HG03045 (cell line): ENCODE data around the gene AQP6.

Source experiments
- ATAC-seq: cut with Tn5 transposase; IDR thresholded peaks from one replicate; pipeline ENCODE4 v1.9.1; 2021; ENCODE audit warnings: mild to moderate bottlenecking, moderate library complexity; ENCODE audit not compliant: unreplicated experiment

The AQP6 gene, protein sequence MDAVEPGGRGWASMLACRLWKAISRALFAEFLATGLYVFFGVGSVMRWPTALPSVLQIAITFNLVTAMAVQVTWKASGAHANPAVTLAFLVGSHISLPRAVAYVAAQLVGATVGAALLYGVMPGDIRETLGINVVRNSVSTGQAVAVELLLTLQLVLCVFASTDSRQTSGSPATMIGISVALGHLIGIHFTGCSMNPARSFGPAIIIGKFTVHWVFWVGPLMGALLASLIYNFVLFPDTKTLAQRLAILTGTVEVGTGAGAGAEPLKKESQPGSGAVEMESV

DNA sequence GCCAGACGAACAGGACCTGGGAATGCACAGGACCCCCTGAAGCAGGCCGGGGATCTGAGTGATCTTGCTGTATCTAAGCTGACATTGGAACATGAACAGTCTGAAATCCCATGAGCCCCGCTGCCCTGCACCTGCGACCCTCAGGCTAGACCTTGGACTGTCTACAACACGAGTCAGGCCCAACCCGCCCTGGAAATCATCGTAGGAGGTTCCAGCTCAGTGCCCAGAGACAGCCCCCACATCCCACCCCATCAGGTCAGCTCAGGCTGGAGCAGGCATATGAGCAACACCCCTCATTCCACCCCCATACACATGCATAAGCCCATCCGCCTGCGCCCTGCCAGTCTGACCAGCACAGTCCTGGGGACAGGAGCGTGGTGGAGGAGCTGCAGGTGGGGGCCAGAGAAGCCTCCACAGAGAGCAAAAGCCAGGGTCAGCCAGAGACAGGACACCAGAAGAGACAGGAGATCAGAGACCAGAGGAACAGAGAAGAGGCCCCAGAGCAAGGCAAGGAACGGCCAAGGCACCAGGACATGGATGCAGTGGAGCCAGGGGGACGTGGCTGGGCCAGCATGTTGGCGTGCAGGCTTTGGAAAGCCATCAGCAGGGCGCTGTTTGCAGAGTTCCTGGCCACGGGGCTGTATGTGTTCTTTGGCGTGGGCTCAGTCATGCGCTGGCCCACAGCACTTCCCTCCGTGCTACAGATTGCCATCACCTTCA is at the start of gene AQP6:
TSS of gene AQP6 (plus strand) at position 307 of the 720 bp plus-strand sequence. CDS start at position 534, 227 bp downstream.
- no peak for ATAC-seq

DNA sequence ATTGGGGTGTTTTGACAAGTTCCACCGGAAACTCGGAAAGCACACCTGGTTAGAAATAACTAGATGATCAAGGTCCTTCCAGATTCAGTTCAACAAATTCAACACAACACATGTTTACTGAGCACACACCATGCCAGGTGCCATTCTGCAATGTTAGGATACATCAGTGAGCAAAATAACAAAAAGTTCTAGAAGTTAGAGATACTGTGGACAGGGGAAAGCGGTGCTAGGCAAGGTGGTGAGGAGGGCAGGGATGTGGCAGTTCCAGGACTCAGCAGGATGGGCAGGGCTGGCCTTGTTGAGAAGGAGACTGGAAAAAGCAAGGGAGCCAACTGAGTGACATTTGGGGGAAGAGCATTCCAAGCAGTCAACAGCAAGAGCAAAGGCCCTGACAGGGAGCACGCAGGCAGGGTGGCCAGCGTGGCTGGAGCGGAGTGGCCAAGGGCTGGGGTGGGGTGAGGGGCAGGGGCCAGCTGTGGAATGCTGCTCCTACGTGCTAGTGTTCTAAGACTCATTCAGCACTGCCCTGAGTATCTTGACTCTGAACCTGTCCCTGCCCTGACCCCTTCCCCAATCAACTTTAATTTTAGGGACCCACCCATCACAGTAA is 49.6 kb upstream of the AQP6 start:
- no peak for ATAC-seq

DNA sequence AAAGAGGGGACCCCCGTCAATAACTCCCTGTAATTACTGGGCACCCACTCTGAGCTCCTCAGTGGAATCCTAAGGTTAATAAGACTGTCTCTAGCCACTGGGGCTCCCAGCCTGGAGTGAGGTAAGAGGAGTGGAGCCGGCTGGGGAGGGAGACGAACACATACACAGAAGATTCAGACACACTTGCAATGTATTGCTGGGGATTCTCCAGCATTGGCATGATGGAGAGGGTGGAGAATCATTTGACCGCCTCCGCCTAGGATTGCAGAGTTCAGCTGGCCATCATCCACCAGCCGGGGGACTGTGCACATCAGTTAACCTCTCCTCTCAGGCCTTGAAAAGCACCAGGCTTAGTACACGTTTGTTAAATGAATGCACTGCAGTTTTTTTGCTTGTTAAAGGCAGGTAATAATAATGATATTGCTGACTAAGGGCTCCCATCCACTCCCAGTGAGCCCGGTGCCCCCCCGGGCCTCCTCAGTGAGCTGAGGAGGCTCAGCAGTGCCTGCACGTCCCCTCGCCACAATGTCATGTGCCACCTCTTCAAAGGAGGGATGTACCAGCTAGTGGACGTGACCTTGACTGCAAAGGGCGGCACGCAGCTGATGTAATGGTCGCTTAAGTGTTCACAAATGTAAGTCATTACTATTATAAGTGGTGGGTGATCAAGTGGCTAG is 48.7 kb upstream of the AQP6 start:
- no peak for ATAC-seq

DNA sequence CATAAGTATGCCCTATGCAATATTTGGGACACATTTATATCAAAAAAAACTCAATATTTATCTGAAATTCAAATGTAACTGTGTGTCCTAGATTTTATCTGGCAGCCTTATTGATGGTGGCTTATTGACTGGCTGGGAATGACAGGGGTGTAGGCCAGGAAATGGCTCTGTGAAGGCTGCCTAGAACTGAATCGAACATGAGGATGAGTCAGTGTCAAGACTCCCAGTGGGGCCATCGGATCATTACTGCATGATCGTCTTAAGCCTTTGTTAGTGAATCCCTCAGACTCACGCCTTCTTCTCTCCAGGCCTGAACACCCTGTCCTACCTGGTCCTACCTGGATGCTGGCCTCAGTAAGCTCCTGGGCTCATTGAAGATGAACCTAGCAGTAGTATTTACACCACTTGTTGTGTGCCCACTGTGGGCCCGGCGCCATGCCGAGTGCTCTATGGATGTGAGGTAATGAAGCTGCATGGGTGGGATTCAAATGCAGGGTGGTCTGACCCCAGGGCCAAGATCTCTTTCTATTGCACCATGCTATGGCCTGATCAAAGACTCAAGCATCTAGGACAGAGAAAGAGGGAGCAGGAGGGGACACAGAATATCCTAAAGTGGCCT is 48.0 kb upstream of the AQP6 start:
- ATAC-seq, result no peak

DNA sequence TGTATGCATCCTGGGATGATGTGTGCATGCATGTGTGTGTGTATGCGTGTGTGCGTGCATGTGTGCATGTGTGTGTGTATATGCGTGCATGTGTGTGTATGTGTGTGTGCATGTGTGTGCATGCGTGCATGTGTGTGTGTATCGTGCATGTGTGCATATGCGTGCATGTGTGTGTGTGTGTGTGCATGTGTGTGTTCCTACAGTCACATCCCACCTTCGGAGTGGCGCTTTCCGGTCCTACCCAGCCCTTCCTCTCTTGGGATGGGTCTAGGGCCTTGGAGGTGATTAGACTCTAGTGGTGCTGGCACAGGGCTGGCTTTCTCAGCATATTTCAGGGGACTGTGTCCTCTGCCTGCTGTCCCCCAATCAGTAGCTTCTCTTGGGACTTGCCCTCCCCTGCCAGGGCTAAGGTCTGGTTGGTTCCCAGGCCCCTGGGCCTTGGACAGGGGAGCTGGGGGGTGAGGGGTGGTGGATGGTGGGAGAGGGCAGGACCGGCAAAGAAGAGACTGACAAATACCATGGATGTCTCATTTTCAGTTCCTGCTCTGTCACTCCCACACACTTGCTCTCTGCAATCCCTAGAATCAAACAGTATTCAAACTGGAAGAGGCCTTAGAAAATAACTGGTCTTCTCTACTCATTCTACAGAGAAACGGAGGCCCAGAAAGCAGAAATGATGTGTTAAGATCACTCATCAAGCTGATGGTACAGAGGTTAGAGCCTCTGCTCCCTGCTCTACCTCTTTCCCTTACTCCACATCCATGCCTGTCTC is 47.1 kb upstream of the AQP6 start:
- no peak for ATAC-seq

DNA sequence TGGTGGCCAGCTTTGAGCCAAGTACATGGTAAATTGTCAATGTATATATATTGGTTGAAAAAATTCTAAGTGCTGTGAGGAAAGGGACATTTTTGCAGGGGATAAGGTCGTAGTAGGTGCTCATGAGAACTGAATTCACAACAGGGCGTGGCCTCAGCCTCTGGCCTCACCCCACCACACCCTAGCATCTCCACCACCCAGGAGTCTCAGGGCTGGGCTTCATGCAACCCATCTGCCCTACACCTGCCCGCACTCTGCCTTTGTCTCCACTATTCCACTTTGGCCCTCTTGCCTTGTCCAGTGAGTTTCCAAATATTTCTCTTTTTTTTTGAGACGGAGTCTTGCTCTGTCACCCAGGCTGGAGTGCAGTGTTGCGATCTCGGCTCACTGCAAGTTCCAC is 44.3 kb upstream of the AQP6 start:
- ATAC-seq, result no peak

DNA sequence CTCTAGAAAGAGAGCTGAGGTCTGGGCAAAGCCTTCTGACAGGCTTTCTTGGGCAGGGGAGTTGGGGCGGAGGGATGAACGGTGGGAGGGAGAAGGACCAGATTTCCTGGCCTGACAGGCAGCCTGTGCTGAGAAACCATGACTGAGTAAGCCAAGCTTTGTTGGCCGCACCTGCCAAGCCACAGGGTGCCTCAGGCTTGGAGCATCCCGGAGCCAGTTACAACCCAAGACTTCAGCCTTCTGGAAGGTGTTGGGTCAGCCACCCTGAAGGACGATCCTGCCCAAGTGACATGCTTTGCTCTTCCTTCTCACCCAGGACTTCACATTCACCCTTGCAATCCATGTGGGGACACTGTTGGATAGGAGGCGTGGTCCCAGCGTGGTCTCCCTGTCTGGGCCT is 43.2 kb upstream of the AQP6 start:
- ATAC-seq, result no peak

DNA sequence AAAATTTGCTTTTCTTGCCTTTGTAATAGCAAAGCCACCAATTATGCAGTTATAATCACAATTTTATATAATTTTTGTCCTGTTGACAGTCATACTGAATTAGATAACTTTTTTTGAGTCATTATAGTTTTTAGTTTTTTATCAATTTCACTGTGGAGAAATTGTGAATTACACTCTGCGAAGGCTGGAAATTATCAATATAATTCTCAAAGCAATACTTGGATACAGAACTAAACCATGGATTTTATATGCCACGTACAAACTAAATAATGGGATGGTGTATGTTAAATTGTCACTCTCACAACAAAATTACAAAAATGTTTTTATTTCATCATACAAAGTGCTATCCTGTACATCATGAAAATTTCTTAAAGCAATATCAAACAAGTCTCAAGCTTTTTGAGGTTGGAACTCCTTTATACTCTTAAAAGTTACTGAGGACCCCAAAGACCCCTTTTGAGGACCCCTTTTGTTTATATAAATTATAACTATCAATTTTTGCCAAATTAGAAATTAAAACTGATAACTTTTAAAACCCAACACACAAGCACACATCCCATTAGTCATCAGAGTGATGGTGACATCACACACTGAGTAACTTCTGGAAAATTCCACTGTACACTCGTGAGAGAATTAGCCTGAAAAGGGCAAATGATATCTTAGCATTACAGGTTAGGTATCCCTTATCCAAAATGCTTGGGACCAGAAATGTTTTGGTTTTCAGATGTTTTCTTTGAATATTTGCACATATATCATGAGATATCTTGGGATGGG is 42.0 kb upstream of the AQP6 start:
- ATAC-seq, result no peak

DNA sequence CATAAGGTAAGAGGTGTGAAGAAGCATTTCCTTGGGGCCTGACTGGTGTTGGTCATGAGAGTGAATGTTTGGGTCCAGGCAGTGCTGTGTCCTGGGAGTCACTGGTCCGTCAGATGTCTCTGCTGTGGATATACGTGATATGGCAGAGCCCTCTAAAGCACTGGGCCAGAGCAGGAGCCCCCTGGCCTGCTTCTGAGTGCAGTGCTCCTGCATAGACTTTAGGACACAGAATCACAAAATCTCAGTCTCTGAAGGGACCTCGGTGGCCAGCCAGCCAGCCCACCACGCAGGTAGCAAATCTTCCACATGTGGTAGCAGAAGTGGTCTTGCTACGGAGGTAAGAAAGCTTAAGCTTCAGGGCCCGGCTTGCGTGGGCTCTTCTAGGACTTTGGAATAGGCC is 40.7 kb upstream of the AQP6 start:
- no peak for ATAC-seq

DNA sequence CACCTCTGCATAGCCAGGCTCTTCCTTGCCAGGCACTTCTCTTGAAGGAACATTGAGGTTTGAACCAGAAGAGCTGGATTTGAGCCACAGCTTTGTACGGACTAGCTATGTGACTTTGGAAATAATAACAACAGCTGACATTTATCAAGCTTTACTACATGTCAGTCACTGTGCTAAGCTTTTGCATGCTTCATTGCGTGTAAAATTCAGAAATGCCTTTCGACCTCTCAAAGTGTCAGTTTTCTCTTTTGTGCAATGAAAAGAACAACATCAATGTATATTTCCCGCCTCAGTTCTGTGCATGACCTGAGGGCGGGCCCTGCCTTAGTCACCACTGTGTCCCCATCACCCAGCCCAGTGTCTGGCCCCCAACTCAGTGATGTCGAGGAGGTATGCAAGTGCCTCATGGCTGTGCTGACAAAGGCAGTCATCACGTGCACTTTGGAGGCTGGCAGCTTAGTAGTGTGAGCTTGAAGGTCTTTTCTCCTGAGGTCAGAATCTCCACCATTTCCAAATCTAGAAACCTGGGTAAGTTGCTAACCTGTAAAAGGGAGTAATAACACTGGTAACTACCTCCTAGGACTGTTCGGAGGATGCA is 40.1 kb upstream of the AQP6 start:
- ATAC-seq, result no peak

DNA sequence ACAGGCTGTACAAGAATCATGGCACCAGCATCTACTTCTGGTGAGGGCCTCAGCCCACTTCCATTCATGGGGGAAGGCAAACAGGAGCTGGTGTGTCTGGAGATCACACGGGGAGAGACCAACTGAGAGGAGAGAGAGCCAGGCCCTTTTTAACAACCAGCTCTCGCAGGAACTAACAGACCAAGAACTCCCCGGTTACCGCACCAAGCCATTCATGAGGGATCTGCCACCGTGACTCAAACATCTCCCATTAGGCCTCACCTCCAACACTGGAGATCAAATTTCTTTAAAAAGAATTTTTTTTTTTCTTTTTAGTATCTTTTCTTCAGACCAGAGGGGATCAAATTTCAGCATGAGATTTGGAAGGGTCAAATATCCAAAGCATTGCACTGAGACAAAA is 39.0 kb upstream of the AQP6 start:
- ATAC-seq, result no peak

DNA sequence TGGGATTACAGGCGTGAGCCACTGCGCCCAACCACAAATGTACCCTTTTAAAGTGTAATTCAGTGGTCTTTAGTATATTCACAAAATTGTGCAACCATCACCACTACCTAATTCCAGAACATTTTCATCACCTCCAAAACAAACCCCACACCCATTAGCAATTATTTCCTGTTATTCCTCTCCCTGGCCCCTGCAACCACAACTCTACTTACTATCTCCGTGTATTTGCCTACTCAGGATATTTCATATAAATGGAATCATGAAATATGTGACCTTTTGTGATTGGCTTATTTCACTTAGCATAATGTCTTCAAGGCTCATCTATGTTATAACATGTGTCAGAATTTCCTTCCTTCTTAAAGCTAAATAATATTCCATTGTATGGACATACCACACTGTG is 38.2 kb upstream of the AQP6 start:
- no peak for ATAC-seq

DNA sequence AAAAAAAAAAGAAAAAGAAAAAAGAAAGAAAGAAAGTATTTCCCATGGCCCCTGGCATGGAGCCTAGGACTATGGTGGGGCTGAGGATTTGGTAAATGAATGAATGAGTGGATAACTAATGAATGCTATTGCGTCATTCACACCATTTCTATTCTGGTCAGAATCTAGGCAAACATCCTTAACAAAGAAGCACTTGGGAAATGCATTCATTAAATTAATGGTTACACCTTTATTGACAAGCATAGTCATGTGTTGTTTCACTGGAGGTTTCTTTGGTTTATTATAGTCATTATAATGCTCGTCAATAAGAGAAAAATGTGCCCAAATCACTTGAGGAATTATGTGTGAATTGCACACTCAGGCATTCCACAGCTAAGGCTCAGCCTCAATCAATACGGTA is 35.8 kb upstream of the AQP6 start:
- ATAC-seq, result no peak

DNA sequence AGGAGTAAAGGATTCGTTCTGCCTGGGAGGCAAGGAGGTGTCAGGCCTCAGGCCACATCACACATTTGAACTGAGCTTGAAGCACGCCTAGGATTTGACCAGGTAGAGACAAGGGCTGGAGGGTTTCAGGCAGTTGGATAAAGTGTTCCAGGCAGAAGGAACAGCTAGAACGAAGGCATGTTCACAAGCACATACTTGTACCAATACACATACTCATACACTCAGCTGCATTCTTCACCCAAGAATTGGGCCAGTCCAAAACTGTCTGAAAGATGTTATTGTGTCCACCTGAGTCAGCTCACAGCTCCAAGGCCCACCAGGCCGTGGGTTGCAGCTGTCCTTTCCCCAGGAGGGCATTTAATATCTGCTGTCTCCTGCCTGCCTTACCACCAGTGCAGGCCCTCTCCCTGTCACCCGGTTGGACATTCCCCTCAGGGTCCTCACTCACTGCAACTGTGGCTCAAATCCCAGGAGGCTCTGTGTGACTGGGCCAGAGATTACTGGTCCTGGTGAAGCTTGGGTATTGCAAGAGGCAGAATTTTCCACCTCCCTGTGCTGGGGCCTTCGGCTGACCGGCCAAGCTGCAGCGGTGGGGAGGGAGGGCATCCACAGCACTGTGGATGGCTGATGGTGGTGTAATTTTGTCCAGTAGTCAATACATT is 35.0 kb upstream of the AQP6 start:
- ATAC-seq, result no peak

DNA sequence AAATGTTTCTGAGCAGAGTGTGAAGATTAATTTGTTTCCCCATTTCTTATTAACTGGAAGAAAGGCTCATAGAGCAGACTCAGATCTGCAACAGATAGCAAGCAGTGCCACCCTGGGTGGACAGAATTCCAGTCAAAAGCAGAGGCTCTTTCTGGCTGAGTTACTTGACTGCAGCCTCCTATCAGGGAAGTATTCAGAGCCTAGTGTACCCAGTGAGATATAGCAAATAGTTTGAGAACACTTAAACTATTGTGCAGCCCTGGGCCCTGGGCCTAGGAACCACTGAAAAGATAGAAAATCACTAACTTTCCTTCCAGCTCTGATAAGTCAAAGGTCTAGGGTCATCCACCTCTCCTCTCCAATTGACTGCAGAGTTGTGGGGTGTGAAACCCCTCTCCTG is 33.4 kb upstream of the AQP6 start:
- ATAC-seq, result no peak

DNA sequence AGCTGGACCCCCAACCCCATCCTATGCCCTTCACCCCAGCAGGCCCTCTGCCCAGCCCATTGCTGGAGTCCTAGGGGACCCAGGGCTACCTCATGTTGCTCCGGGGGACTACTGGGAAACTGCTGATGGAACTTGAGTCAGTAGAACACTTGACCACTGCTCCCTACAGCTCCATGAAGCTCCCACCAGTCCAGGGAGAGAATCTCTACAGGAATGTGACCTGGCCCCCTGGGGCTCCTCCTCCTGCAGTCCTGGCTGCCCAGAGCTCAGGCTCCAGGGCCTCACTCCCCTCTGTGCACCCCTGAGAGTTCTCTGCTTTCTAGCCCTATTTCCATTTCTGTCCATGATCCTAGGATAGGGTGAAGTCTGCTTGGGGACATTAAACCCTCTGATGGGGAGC is 33.0 kb upstream of the AQP6 start:
- no peak for ATAC-seq

DNA sequence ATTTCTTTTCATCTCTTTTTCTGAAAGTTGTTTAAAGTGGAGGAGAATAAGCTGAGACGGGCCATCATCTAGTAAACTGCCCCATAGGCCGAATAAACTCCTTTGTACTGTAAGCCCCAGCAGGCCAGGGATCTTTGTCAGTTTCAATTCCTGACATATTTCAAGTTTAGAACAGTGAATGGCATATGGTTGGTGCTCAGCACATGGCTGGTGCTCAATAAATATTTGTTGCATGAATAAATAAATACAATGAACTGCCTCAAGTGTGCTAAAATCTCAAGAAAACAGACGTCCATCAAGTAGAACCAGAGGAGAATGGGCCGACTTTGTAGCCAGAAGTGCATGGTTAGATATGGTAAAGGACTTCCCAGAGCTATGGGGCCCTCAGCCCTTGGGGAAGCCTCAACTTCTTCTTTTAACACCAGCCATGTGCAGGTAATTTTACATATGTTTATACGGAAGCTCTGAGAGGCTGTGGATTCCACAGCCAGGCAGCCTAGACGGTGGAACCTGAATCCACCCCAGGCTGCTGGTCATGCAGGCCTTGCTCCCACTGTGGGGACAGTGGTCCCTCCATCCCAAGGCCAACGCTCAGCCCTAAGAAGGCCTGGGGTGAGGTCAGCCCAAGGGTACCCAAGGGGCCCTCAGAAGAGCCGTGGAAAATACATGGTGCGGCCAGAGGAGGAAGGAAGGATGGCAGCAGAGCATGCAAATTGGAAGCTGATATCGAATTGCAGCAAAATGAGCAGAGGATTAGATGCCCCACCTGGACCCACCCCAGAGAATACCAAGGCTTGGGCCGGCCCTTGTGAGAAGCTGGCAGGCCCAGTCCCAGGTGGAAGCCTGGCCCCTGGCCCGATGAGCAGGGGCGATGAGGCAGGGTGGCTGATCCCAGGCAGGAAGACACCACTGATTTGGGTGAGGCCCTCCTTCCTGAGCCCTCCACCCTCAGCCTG is 30.9 kb upstream of the AQP6 start:
- ATAC-seq, result no peak

DNA sequence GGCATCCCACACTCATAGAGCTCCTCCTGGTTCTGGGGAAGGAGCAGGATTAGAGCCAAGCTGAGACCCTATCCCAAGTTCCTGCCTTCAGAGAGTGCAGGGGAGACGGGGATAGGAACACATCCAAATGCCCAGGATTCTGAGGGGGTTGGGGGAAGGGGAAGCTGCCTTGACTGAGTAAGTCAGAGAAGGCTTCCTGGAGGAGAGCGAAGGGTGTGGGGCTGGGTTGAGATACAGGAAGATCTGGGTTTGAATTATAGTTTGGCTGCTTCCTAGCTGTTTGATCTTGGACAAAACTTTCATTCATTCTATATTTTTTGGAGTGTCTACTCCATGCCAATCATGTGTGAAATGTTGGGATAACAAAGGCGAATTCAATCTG is 30.2 kb upstream of the AQP6 start:
- no peak for ATAC-seq
